Activated CD8-positive, alpha-beta T cell treated with anti-CD3 and anti-CD28 coated beads, Interleukin-2, amount 10 ng/mL, durations not matched to agents 7 days and 5 days (primary cell): ENCODE measurements around the gene SDF2L1. TPM values are rescaled to one million over a fixed set of nuclear protein-coding genes. Genes with fewer than 3 reads are reported as not detected.
"Not testable (repeated sequence)": the region's sequence is repeated elsewhere in the genome, so short reads cannot be mapped to it uniquely, and the experiment has no call there.

ENCODE experiments used
- ATAC-seq: fragments of 150-1000 bp; cut with Tn5 transposase; one replicate; pipeline ENCODE4 v1.10.0; 2021; ENCODE audit warnings: moderate library complexity
- CTCF ChIA-PET: fragments of 350-600 bp; sonication (Branson Sonifier 250); formaldehyde crosslinking; loops from one replicate; lab custom pipeline; 2021; ENCODE audit warnings: antibody characterized with exemption; lab: Charles Lee
- POLR2A ChIA-PET: fragments of 350-600 bp; sonication (Branson Sonifier 250); formaldehyde crosslinking; loops from one replicate; lab custom pipeline; 2021; ENCODE audit warnings: antibody characterized with exemption; lab: Charles Lee
- DNase-seq: peaks from one replicate; pipeline ENCODE4 v3.0.0-alpha.2; 2020
- H3K27ac Mint-ChIP-seq: one replicate; pipeline ENCODE4 v1.8.0; 2021; ENCODE audit warnings: mild to moderate bottlenecking, mixed read lengths
- H3K27me3 Mint-ChIP-seq: one replicate; pipeline ENCODE4 v1.8.0; 2021; ENCODE audit warnings: low read depth, mixed read lengths
- H3K36me3 Mint-ChIP-seq: one replicate; pipeline ENCODE4 v1.8.0; 2021; ENCODE audit warnings: low read depth, mixed read lengths
- H3K4me1 Mint-ChIP-seq: one replicate; pipeline ENCODE4 v1.8.0; 2021; ENCODE audit warnings: low read depth, mixed read lengths
- H3K4me3 Mint-ChIP-seq: one replicate; pipeline ENCODE4 v1.8.0; 2021; ENCODE audit warnings: mild to moderate bottlenecking, mixed read lengths
- H3K9me3 Mint-ChIP-seq: one replicate; pipeline ENCODE4 v1.8.0; 2022; ENCODE audit warnings: mixed read lengths; ENCODE audit not compliant: insufficient read depth
- total RNA-seq, 2 experiments: library from RNA; stranded (reverse); gene quantifications; one replicate each; pipeline ENCODE4 v1.2.3, GENCODE V29; 2021

SDF2L1 gene
- total RNA-seq, 2 experiments from 2014 or later = 85.9 to 86.4 TPM

DNA sequence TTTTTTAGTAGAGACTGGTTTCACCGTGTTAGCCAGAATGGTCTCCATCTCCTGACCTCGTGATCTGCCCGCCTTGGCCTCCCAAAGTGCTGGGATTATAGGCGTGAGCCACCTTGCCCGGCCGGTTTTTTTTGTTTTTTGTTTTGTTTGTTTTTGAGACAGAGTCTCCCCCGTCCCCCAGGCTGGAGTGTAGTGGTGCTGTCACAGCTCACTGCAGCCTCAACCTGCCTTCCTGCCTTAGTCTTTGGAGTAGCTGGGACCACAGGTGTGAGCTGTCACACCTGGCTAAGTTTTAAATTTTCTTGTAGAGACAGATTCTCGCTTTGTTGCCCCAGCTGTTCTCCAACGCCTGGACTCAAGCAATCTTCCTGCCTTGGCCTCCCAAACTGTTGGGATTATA lies 26.9 kb downstream of the SDF2L1 start:
- DNase-seq (no peak), ATAC-seq (no peak)
- Mint-ChIP-seq H3K9me3 (no peaks in the 10 kb centered on the region), H3K4me1 (peaks cover 28% of the 10 kb centered on the region), H3K27me3 (no peaks in the 10 kb centered on the region), H3K27ac (no peak overlapping the region), H3K4me3 (no peak overlapping the region), H3K36me3 (peaks cover 37% of the 10 kb centered on the region)
- POLR2A ChIA-PET = no interaction called here
- CTCF ChIA-PET = interaction anchor here (1.8 kb wide), 1 partner anchor 22 kb away, joined by 7 read pairs; no protein-coding TSS in a partner anchor

DNA sequence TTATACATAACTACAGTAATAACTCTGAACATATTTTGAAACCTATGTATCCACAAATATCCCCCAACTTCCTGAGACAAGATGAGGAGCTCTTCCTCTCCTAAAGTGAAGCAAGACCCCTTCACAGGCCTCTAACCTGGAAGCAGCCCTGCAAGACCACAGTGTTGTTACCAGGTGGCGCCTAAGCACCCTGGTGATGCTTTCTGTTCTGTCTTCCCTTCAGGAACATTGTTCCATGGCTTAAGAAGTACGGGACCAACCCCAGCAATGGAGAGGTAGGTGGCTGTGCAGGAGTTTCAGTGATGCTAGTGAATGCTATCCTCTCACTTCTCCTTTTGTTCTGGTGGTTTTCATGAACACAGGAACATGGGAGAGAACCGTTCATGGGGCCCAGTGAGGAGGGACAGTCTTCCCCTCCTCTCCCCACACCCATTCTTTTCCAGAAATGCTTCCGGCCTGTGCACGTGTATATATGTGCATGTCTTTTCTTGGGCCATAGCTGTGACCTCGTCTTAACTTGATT lies 30.1 kb downstream of the SDF2L1 start:
- H3K4me1 Mint-ChIP-seq = peaks cover 13% of the 10 kb centered on the region
- peaks cover 58% of the 10 kb centered on the region for H3K36me3 Mint-ChIP-seq
- no peak for ATAC-seq
- no peaks in the 10 kb centered on the region for H3K9me3 Mint-ChIP-seq
- ChIA-PET CTCF (no interaction called here), POLR2A (no interaction called here)
- H3K4me3 Mint-ChIP-seq = no peak overlapping the region
- no peak for DNase-seq
- H3K27me3 Mint-ChIP-seq = no peaks in the 10 kb centered on the region
- H3K27ac Mint-ChIP-seq = peak overlapping the region; percentile 11

GRCh38 chr22:21673534-21674321 lies 31.6 kb downstream of the SDF2L1 start:
- peaks cover 63% of the 10 kb centered on the region for H3K36me3 Mint-ChIP-seq
- ChIA-PET POLR2A (no interaction called here), CTCF (no interaction called here)
- peaks cover 6% of the 10 kb centered on the region for H3K4me1 Mint-ChIP-seq
- no peak for ATAC-seq
- no peak overlapping the region for H3K4me3 Mint-ChIP-seq
- no peaks in the 10 kb centered on the region for H3K9me3 Mint-ChIP-seq
- no peak overlapping the region for H3K27ac Mint-ChIP-seq
- DNase-seq = no peak
- H3K27me3 Mint-ChIP-seq = no peaks in the 10 kb centered on the region

- ATAC-seq = no peak
- Mint-ChIP-seq H3K27me3 (no peaks in the 10 kb centered on the region), H3K36me3 (peaks cover 59% of the 10 kb centered on the region), H3K9me3 (no peaks in the 10 kb centered on the region), H3K4me1 (peaks cover 3% of the 10 kb centered on the region), H3K4me3 (no peak overlapping the region), H3K27ac (no peak overlapping the region)
- POLR2A ChIA-PET = interaction anchor here (1.0 kb wide), 1 partner anchor 9 kb away, joined by 5 read pairs; the partner anchor contains the start of gene PPIL2
- DNase-seq = no peak
- CTCF ChIA-PET = no interaction called here
Measured at GRCh38 chr22:21674638-21675245, 32.6 kb downstream of the SDF2L1 start.

DNA sequence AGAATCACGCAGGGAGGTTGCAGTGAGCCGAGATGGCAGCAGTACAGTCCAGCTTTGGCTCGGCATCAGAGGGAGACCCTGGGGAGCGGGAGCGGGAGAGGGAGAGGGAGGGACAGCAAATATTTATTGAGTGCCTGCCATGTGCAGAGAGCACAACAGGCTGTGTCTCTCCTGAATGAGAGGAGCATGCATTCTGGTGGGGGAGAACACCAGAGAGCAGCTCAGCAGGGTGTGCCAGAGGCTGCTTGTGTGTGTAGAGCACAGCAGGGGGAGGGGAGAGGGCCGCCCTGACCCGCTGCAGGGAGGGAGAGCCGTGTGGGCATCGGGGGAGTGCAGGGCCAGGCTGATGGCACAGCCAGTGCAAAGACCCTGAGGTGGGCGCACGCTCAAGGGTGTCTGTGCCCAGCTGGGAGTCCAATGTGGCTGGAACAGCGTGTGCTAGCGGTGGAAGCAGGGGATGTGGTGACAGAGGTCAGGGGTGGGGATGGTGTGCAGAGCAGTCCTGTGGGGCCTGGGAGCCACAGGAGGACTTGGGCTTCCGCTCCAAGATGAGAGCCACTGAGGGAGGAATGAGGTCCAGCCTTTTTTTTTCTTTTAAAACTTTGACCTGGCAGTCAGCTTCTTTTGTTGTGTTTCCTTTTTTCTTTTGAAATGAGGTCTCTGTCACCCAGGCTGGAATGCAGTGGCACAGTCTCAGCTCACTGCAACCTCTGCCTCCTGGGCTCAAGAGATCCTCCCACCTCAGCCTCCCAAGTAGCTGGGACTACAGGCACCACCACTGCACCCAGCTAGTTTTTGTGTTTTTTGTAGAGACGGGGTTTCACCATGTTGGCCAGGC lies 35.7 kb downstream of the SDF2L1 start:
- no peak for ATAC-seq
- no peak for DNase-seq
- Mint-ChIP-seq H3K36me3 (peaks cover 47% of the 10 kb centered on the region), H3K27ac (no peak overlapping the region), H3K27me3 (no peaks in the 10 kb centered on the region), H3K4me3 (no peak overlapping the region), H3K9me3 (no peaks in the 10 kb centered on the region), H3K4me1 (no peaks in the 10 kb centered on the region)
- POLR2A ChIA-PET = no interaction called here
- CTCF ChIA-PET = no interaction called here

DNA sequence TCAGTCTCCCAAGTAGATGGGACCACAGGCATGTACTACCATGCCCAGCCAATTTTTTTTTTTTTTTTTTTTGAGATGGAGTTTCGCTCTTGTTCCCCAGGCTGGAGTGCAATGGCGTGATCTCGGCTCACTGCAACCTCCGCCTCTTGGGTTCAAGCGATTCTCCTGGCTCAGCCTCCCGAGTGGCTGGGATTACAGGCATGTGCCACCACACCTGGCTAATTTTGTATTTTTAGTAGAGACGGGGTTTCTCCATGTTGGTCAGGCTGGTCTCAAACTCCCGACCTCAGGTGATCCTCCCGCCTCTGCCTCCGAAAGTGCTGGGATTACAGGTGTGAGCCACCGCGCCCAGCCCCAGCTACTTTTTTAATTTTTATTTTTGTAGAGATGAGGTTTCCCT lies 36.7 kb downstream of the SDF2L1 start:
- ATAC-seq, H3K27me3 Mint-ChIP-seq, H3K27ac Mint-ChIP-seq, CTCF ChIA-PET, DNase-seq, H3K4me3 Mint-ChIP-seq, H3K4me1 Mint-ChIP-seq, H3K9me3 Mint-ChIP-seq: not testable (repeated sequence)
- POLR2A ChIA-PET = interaction anchor here (0.6 kb wide), 1 partner anchor 237 kb away, joined by 5 read pairs; no protein-coding TSS in a partner anchor
- H3K36me3 Mint-ChIP-seq = peaks cover 40% of the 10 kb centered on the region

GRCh38 chr22:21679383-21679782 lies 37.3 kb downstream of the SDF2L1 start:
- H3K36me3 Mint-ChIP-seq = peaks cover 36% of the 10 kb centered on the region
- no peak for ATAC-seq

GRCh38 chr22:21680830-21681565 lies 38.9 kb downstream of the SDF2L1 start:
- CTCF ChIA-PET = no interaction called here
- H3K36me3 Mint-ChIP-seq = peaks cover 26% of the 10 kb centered on the region
- no peaks in the 10 kb centered on the region for H3K4me1 Mint-ChIP-seq
- no peak for DNase-seq
- POLR2A ChIA-PET = no interaction called here
- no peaks in the 10 kb centered on the region for H3K27me3 Mint-ChIP-seq
- no peak overlapping the region for H3K4me3 Mint-ChIP-seq
- no peak for ATAC-seq
- no peaks in the 10 kb centered on the region for H3K9me3 Mint-ChIP-seq
- no peak overlapping the region for H3K27ac Mint-ChIP-seq

More at GRCh38 chr22:21679383-21679782, 37.3 kb downstream of the SDF2L1 start:
- Mint-ChIP-seq H3K4me1 (no peaks in the 10 kb centered on the region), H3K27ac (no peak overlapping the region), H3K27me3 (no peaks in the 10 kb centered on the region), H3K9me3 (no peaks in the 10 kb centered on the region), H3K4me3 (no peak overlapping the region)
- ChIA-PET POLR2A (interaction anchor here (0.6 to 0.8 kb wide), 2 partner anchors 13 to 236 kb away, joined by 3 to 5 read pairs; partner anchors contain the start of gene PPIL2), CTCF (no interaction called here)
- no peak for DNase-seq

DNA sequence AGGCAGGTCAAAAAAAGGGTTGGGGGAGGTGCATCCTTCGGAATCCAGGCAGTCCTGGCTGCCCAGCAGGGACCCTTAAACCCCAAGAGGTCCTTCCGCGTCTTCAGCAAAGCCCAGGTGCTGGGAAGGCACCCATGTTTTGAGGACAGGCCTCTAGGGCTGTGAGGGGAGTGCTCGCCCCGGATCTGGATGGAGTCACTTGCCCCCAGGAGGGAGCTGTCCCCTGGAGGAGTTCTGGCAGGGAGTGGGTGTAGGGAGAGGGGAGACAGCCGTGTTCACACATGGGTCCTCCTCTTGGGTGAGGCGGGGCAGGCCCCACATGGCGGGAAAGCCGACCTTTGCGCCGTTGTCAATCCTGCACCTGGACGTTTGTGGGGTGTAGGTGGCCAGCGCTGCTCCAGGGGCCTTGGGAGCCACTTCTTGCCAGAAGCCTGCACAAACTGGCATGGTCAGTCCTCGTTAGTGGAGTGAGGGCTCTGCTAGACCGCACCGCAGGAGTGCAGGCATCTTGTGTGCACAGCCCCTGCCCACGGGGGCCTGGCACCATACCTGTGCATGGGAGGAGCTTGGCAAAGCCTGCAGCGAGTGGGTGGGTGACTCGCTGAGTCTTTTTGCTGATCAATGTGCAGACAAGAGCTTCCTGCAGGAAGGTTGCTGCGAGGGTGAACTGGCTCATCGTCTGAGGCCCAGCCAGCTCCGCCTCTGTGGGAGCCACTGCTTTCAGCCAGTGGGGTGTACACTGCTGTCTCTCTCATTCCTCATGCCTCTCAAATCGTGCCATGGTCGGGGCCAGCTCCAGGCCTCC lies 39.7 kb downstream of the SDF2L1 start:
- POLR2A ChIA-PET = no interaction called here
- Mint-ChIP-seq H3K27me3 (no peaks in the 10 kb centered on the region), H3K9me3 (no peaks in the 10 kb centered on the region), H3K27ac (peak overlapping the region; percentile 34), H3K4me1 (no peaks in the 10 kb centered on the region), H3K36me3 (peaks cover 20% of the 10 kb centered on the region), H3K4me3 (no peak overlapping the region)
- CTCF ChIA-PET = no interaction called here
- ATAC-seq (no peak), DNase-seq (no peak)

- DNase-seq = no peak
- ChIA-PET POLR2A (no interaction called here), CTCF (no interaction called here)
- H3K4me1 Mint-ChIP-seq = no peaks in the 10 kb centered on the region
- ATAC-seq = no peak
- peaks cover 20% of the 10 kb centered on the region for H3K36me3 Mint-ChIP-seq
- no peaks in the 10 kb centered on the region for H3K9me3 Mint-ChIP-seq
- H3K27me3 Mint-ChIP-seq = no peaks in the 10 kb centered on the region
- H3K27ac Mint-ChIP-seq = peak overlapping the region; percentile 34
- no peak overlapping the region for H3K4me3 Mint-ChIP-seq
Measured at GRCh38 chr22:21682385-21683175, 40.5 kb downstream of the SDF2L1 start.
